ENCODE data around the gene MOB1A.
"Not testable (repeated sequence)": the region's sequence is repeated elsewhere in the genome, so short reads cannot be mapped to it uniquely, and the experiment has no call there.

Gene MOB1A

GRCh38 chr2:74142340-74142739 is 36.3 kb downstream of the MOB1A start:
- no peak for DNase-seq (ENCODE audit: insufficient read length)
- TF ChIP-seq POLR2A (IDR thresholded peaks at IDR 0.05; ENCODE audit: low read depth, low read length) (no peak), POLR2AphosphoS5 (IDR thresholded peaks at IDR 0.05; ENCODE audit: low read depth, low read length) (no peak), TAF1 (IDR thresholded peaks at IDR 0.05; ENCODE audit: borderline replicate concordance, low read depth, low read length) (no peak)
- no peak for FAIRE-seq

DNA sequence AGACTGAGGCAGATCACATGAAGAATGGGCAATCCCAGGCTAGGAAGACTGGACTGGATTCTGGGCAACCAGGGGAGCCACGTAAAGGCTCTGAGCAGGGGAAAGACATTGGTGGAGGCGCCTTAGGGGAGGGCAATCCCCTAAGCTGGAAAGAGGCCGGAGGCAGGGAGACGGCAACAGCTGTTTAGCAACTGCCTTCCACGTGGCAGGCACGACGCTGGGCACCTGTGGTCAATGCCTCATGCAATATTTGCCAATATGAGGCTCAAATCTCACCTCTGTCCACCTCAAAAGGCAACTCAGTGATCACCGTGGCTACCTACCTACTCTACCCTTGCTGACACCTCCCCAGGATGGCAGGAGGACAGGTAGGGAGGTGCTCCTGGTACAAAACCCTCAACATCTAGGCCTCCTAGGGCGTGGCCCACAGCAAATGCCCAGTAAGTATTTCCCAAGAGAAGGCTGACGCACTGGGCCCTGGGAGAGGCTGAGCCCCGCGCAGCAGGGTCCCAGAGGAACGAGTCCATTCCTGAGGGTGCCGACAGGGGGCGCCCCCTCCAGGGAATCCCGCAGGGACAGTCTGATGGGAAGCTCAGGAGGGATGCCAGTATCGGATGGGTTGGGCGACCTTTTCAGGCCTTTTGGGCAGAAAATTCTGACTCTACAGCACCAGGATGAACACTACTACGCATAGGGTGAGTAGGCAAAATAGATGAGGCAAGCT is 39.9 kb downstream of the MOB1A start:
- DNase-seq (ENCODE audit: insufficient read length) (no peak), FAIRE-seq (no peak)

DNA sequence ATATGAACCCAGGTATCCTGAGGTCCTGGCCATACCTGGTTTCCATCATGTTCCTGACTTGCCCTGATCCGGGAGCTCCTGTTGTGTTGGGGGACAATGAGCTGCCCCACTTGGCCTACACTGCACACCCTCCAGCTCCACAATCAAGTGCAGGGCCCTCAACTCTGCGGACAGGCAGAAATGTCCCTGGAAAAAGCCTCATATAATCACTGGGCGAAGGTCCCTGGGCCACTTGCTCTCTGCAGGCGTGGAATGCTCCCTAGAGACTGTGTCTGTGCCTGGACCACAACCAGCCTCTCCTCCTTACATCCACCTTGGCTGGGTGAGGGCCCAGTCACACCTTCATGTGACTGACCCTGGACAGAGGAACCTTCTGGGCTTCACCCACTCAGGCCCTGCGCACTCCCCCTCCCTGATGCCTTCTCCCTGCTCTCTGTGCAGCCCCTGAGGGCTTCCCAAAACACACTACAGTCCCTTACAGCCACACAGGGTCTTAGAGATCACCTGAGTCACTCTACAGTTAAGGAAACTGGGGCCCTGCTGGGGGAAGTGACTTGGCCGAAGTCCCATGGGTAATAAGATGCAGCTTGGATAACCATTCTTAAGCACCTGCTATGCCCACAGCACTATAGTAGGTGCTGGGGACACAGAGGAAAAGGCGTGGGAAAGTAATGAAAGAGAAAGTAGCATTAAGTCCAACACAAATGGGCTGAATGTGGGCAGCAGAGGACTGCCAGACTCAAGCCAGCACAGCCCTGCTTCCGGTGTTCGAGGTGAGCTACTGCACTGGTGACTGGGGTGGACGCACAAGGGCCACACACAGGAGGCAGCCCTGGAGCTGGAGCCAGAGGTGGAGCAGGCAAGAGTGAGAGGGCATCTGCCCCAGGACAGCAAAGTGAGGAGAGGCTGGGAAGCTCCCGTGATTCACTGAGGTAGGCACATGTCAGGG is 40.8 kb downstream of the MOB1A start:
- FAIRE-seq (no peak), DNase-seq (ENCODE audit: insufficient read length) (no peak)
- TF ChIP-seq POLR2A (IDR thresholded peaks at IDR 0.05; ENCODE audit: low read depth, low read length) (no peak), TAF1 (IDR thresholded peaks at IDR 0.05; ENCODE audit: borderline replicate concordance, low read depth, low read length) (no peak), POLR2AphosphoS5 (IDR thresholded peaks at IDR 0.05; ENCODE audit: low read depth, low read length) (no peak)

More for the DNA sequence above, 39.9 kb downstream of the MOB1A start:
- no peak for TF ChIP-seq TAF1 (IDR thresholded peaks at IDR 0.05; ENCODE audit: borderline replicate concordance, low read depth, low read length)
- TF ChIP-seq POLR2A (IDR thresholded peaks at IDR 0.05; ENCODE audit: low read depth, low read length) = no peak
- no peak for TF ChIP-seq POLR2AphosphoS5 (IDR thresholded peaks at IDR 0.05; ENCODE audit: low read depth, low read length)

DNA sequence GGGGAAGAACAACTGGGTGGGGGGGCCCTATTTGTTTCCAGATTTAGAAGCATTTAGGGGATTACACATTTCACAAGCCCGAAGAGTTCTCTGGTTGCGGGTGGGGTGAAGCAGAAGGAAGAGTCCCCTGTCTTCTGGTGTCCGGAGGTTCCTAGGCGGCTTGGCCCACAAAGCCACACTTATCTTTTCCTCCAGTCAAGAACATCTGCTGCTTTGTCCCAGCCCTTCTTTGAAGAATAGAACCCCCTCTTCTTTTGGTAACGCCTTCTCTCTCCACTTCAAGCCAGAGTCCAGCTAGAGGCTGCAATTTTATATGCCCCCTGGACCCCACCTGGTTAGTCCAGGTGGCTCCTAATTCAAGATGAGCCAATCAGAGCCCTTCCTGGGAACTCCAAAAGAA is 46.8 kb downstream of the MOB1A start:
- TF ChIP-seq TAF1 (IDR thresholded peaks at IDR 0.05; ENCODE audit: borderline replicate concordance, low read depth, low read length) (no peak), POLR2AphosphoS5 (IDR thresholded peaks at IDR 0.05; ENCODE audit: low read depth, low read length) (no peak), POLR2A (IDR thresholded peaks at IDR 0.05; ENCODE audit: low read depth, low read length) (no peak)
- FAIRE-seq (no peak), DNase-seq (ENCODE audit: insufficient read length) (no peak)

GRCh38 chr2:74130211-74130995 is 48.3 kb downstream of the MOB1A start:
- DNase-seq (ENCODE audit: insufficient read length) (no peak), FAIRE-seq (no peak)
- TF ChIP-seq TAF1 (IDR thresholded peaks at IDR 0.05; ENCODE audit: borderline replicate concordance, low read depth, low read length) (no peak), POLR2A (IDR thresholded peaks at IDR 0.05; ENCODE audit: low read depth, low read length) (no peak), POLR2AphosphoS5 (IDR thresholded peaks at IDR 0.05; ENCODE audit: low read depth, low read length) (no peak)

- TF ChIP-seq POLR2A (IDR thresholded peaks at IDR 0.05; ENCODE audit: low read depth, low read length) (no peak), POLR2AphosphoS5 (IDR thresholded peaks at IDR 0.05; ENCODE audit: low read depth, low read length) (no peak), TAF1 (IDR thresholded peaks at IDR 0.05; ENCODE audit: borderline replicate concordance, low read depth, low read length) (no peak)
- FAIRE-seq (no peak), DNase-seq (ENCODE audit: insufficient read length) (no peak)
Measured at GRCh38 chr2:74128206-74128605, 50.5 kb downstream of the MOB1A start.

- FAIRE-seq; DNase-seq (ENCODE audit: insufficient read length): not testable (repeated sequence)
Measured at GRCh38 chr2:74123955-74124354, 54.7 kb downstream of the MOB1A start.

GRCh38 chr2:74121846-74122245 is 56.8 kb downstream of the MOB1A start:
- FAIRE-seq; DNase-seq (ENCODE audit: insufficient read length): not testable (repeated sequence)

DNA sequence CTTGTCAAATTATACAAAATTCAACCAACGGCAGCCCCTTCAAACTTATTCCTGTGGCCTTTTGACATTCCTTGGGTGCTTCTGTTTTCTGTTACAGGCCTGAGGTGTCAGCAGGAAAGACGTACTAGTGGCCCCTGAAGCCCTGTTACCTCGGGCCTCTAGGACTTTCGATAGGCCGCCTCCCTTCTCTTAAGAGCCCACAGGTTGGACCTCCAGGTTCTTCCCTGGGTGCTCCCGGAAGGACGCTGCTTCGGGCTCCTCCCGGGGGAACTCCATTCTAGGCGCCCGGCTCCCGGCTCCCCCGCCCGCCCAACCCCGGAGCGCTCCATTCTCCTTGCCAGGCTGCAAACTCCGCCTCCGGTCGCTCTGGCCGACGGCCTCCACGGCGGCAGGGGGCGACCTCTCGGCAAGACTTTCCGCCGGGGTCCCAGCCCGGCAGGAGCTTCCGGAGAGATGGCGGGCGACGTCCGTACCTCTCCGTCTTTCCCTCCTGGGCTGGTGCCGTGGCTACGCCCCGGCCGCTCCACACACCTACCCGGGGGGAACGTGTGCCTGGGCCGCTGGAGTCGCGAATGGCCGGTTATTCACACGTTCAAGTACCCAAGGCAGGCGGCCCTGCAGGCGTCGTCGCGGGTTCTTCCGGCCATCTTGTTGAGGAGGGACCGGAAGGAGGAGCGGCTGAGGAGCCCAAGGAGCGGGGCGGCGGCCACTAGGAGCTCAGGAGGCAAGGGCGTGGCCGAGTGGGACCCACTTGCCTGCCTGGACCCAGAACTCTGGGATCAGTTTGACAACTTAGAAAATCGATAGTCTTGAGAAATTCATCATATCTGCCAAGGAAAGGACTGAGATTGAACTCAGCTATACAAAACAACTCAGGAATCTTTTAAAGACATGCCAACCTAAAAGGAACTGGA is 58.5 kb downstream of the MOB1A start:
- TF ChIP-seq POLR2A (IDR thresholded peaks at IDR 0.05; ENCODE audit: low read depth, low read length) = peak; percentile 88
- TF ChIP-seq POLR2AphosphoS5 (IDR thresholded peaks at IDR 0.05; ENCODE audit: low read depth, low read length) = peak; percentile 74
- TF ChIP-seq TAF1 (IDR thresholded peaks at IDR 0.05; ENCODE audit: borderline replicate concordance, low read depth, low read length) = peak; percentile 95
- DNase-seq (ENCODE audit: insufficient read length) = peak; percentile 91
- FAIRE-seq = peak; percentile 91

DNA sequence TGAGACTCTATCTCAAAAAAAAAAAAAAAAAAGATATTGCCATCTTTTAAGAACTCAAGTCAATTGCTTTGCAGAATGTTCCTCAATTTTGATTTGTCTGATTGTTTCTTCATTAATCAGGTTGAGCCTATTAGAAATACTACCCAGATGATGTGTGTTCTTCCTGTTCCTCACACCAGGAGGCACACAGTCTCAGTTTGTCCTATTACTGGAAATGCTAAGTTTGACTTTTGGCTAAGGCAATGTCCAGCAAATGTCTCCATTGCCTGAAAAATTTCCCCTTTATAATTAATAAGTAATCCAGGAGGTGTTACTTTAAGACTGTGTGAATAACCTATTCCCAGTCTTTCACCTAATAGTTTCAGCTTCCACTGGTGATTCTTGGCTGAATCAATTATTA is 59.3 kb downstream of the MOB1A start:
- TF ChIP-seq POLR2AphosphoS5 (IDR thresholded peaks at IDR 0.05; ENCODE audit: low read depth, low read length) (no peak), TAF1 (IDR thresholded peaks at IDR 0.05; ENCODE audit: borderline replicate concordance, low read depth, low read length) (no peak), POLR2A (IDR thresholded peaks at IDR 0.05; ENCODE audit: low read depth, low read length) (no peak)
- peak; percentile 21 for FAIRE-seq

GRCh38 chr2:74111380-74111779 is 67.3 kb downstream of the MOB1A start:
- TF ChIP-seq POLR2AphosphoS5 (IDR thresholded peaks at IDR 0.05; ENCODE audit: low read depth, low read length) (no peak), POLR2A (IDR thresholded peaks at IDR 0.05; ENCODE audit: low read depth, low read length) (no peak)
- FAIRE-seq = no peak
- DNase-seq (ENCODE audit: insufficient read length) = no peak

More for the DNA sequence above, 59.3 kb downstream of the MOB1A start:
- no peak for DNase-seq (ENCODE audit: insufficient read length)

Measured in GM12892 (cell line).